ENCODE results near the gene PRRT1B.

The PRRT1B gene

GRCh38 chr9:131597246-131597645 is 51.9 kb downstream of the PRRT1B start:
- DNase-seq (ENCODE audit: low read depth) = no peak

GRCh38 chr9:131598121-131598520 is 52.8 kb downstream of the PRRT1B start:
- DNase-seq (ENCODE audit: low read depth) = no peak

- no peak for DNase-seq (ENCODE audit: low read depth)
Measured at GRCh38 chr9:131601683-131602181, 56.4 kb downstream of the PRRT1B start.

- DNase-seq (ENCODE audit: low read depth) = no peak
Measured at GRCh38 chr9:131603199-131603598, 57.9 kb downstream of the PRRT1B start.

GRCh38 chr9:131603711-131604439 is 58.6 kb downstream of the PRRT1B start:
- no peak for DNase-seq (ENCODE audit: low read depth)

- DNase-seq (ENCODE audit: low read depth) = no peak
Measured at GRCh38 chr9:131605770-131606590, 60.7 kb downstream of the PRRT1B start.

GRCh38 chr9:131606896-131607567 is 61.7 kb downstream of the PRRT1B start:
- DNase-seq (ENCODE audit: low read depth) = no peak

- no peak for DNase-seq (ENCODE audit: low read depth)
Measured at GRCh38 chr9:131607591-131607990, 62.3 kb downstream of the PRRT1B start.

- peak; percentile 70 for DNase-seq (ENCODE audit: low read depth)
Measured at GRCh38 chr9:131608493-131609037, 63.2 kb downstream of the PRRT1B start.
